HG03280 (cell line): ENCODE data around the gene CAPZB.
"Not testable (repeated sequence)": the region's sequence is repeated elsewhere in the genome, so short reads cannot be mapped to it uniquely, and the experiment has no call there.

Experiments
- ATAC-seq: cut with Tn5 transposase; IDR thresholded peaks from one replicate; pipeline ENCODE4 v1.9.1; 2021; ENCODE audit warnings: mild to moderate bottlenecking, moderate library complexity; ENCODE audit not compliant: unreplicated experiment

Gene CAPZB

DNA sequence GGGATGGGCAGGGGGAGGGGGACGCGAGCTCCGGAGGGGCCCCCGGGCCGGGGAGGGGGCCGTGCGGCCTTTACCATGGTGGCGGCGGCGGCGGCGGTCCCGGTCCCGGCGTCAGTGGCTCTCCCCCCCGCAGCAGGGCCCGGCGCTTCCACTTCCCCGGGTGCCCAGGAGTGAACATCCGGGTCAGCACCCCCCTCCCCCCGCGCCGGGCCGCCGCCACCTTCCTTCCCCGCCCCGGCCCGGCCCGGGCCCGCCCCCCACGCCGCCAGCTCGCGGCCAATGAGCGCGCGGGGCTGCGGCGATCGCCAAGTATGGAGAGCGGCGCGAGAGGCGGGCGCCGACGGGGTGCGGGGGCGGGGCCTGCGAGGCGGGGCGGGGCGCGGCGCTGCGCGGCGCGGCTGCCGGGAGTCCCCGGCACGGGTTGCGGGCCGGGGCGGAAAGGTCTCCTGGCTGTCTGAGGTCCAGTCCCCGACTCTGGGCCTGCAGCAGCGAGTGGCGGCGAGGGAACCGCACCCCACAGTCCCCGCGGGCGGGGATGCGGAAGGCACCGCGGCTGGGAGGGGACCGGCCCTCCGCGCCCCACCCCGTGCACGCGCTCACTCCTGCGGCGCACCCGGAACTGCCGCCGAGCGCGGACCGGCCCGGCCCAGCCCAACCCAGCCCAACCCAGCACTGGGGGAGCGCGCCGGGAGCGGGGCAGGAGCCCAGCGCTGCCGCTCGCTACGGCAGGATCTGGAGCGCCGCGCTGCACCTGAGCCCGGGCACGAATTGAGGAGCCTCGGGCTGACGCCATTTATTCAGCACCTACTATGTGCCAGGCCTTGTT lies at the start of gene CAPZB:
CAPZB (minus strand) TSS at position 178 of the 826 bp plus-strand sequence; CDS start at position 77, 101 bp downstream.
- peak; percentile 82 for ATAC-seq

DNA sequence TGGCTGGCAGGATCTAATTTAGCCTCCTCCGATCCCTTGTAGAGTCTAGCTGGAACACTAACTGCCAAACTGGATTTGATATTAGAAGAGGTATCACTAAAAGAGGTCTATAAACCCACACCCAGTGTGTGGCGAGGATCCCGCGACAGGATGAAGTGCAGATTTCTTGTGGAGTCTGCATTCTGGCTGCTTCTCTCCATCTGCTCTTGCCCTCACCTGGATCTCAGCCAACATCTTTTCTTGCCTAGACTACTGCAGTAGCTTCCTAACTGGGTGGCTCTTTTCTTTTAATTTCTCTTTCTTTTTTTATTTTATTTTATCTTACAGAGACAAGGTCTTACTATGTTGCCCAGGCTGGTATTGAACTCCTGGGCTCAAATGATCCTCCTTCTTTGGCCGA lies 48.9 kb upstream of the CAPZB start:
- no peak for ATAC-seq

- ATAC-seq = no peak
Observed at GRCh38 chr1:19533626-19534025, 48.3 kb upstream of the CAPZB start.

DNA sequence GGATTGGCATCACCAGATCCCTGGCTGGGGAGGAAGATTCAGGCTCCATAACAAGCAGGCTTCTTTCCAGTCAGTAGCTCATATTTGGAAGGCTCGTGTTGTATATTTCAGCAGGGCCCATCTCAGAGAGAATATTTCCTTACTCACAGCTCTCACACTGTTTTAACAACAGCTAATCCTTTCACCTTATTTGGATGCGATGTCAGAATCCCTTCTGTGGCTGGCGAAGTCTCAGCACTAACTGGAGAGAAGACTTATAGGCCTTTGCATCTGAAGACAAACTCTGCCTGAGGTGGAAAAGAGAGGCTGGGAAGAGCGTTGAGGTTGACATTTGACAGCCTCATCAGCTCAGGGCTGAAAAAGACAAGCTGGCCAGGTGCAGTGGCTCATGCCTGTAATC lies 47.2 kb upstream of the CAPZB start:
- ATAC-seq = no peak

- no peak for ATAC-seq
Observed at GRCh38 chr1:19529664-19530063, 44.3 kb upstream of the CAPZB start.

- no peak for ATAC-seq
Observed at GRCh38 chr1:19528438-19528837, 43.1 kb upstream of the CAPZB start.

DNA sequence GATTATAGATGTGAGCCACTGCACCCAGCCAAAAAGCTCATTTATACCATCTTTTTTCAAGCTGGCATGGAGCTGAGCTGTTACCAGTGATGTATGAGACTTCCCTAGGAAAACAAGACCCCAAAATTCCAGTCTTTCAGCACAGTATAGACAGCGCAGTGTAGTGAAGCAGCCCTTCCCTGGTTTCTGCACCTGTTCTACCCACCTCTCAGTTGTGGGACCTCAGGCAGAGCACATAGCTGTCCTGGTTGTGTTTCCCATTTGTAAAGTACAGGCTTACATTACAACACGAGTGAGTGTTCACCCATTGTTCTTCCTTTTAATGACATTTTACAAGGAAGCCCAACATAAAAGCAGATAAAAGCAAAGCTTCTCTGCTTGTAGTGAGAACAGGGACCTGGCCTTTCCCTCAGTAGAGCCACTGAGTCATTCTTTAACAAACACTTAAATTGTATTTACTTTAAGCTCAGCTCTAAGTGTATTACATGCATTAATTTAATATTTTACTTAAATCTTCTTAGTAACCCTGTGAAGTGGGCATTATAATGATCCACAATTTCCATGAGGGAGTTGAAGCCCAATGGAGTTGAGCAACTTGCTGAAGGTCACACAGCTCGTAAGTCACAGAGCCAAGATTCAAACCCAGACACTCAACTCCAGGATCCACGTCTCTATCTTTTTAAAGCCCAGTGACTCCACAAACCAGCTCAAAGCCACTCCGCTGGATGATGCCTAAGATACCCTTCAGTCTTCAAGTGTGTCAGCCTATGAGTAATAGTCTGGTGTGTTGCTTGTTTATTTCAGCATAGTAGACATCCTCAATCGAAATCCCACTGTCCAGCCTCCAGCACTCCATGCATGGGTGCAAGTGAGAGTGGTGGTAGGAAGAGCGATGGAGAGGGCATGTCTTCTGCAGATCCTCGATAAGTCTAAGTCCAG lies 40.5 kb upstream of the CAPZB start:
- ATAC-seq = no peak

DNA sequence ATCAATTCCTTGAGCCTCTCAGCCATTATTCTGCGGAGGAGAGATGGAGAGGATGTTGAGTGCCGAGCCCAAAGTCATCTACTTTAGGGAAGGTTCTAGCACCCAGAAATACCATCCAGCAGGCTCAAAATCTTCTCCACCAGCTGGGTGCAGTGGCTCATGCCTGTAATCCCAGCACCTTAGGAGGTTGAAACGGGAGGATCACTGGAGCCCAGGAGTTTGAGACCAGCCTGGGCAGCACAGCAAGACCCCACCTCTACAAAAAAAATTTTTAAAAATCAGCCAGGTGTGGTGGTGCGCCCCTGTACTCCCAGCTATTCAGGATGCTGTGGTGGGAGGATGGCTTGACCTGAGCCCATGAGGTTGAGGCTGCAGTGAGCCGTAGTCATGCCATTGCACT lies 39.5 kb upstream of the CAPZB start:
- ATAC-seq = no peak

- ATAC-seq = not testable (repeated sequence)
Observed at GRCh38 chr1:19522570-19522969, 37.2 kb upstream of the CAPZB start.

DNA sequence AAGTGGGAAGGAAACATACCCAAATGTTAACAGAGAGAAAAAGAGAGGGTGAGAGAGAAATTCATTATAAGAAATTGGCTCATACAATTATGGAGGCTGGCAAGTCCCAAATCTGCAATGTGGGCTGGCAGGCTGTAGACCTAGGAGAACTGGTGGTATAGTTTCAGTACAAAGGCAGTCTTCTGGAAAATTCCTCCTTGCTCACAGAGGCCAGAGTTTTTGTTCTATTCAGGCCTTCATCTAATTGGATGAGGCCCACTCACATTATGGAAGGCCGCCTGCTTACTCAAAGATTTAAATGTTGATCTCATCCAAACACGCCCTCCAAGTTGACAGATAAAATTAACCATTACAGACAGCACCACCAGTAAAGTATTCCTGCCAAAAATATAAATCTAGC lies 36.1 kb upstream of the CAPZB start:
- ATAC-seq = no peak

DNA sequence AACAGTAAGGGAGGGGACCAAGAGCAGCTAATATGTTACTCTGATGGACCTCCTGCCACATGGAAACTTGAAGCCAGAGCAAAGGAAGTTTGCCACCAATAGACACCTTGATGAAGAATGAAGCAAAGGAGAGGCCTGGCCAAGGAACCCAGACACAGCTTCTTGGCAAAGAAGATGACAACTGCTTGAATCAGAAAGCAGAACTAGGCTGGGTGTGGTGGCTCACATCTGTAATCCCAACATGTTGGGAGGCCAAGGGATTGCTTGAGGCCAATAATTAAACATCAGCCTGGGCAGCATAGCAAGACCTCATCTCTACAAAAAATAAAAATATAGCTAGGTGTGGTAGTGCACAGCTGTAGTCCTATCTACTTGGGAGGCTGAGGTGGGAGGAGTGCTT lies 31.7 kb upstream of the CAPZB start:
- ATAC-seq = no peak

DNA sequence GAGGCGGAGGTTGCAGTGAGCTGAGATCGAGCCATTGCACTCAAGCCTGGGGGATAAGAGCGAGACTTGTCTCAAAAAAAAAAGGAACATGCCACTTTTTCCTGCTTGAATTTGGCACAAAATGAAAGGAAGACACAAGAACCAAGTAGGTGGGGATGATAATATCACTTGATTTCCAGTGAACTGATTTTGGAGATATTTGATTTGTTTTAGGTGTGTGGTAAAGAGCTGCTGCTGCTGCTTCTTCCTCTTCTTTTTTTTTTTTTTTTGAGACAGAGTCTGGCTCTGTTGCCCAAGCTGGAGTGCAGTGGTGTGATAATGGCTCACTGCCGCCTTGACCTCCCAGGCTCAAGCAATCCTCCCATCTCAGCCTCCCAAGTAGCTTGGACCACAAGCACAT lies 29.9 kb upstream of the CAPZB start:
- ATAC-seq = no peak

DNA sequence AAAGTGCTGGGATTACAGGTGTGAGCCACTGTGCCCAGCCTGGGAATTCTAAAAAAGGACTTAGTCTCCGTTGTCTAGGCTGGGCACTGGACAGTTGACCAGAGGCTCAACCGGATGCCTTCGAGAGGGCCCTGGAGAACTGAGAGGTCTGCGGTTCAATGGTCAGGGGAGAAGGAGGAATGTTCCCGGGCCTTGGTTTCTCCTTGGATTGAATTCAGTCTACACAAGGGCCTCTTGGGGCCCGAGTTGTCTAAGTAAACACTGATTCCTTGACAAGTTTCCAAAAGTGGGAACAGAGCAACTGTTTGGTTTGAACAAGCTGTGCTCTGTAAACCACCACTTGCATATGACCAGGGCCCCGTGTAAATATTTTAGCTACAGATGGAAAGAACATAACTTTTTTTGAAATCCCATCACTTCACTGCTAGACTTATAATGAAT lies 29.1 kb upstream of the CAPZB start:
- ATAC-seq = no peak

- no peak for ATAC-seq
Observed at GRCh38 chr1:19512545-19512944, 27.2 kb upstream of the CAPZB start.

DNA sequence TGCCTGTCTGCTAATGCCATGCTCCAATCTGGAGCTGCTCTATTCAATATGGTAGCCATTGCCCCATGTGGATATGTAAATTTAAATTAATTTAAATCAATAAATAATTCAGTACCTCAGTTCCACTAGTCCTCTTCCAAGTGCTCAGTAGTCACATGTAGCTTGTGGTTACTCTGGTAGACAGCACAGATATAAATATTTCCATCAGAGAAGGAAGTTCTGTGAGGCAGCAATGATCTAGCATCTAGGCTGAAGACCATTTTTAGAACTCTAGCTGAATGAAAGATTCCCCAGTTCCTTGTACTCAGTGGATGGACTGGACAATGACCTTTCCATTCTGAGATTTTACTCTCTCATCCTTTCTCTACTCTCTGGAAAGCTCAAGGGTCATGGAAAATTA lies 25.8 kb upstream of the CAPZB start:
- no peak for ATAC-seq

DNA sequence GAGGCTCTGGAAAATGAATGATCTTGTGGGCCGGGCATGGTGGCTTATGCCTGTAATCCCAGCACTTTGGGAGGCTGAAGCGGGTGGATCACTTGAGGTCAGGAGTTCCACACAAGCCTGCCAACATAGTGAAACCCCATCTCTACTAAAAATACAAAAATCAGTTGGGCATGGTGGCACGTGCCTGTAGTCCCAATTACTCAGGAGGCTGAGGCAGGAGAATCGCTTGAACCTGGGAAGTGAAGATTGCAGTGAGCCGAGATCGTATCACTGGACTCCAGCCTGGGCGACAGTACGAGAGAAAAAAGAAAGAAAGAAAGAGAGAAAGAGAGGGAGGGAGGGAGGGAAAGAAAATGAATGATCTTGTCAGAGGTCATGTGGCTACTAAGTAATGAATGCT lies 24.3 kb upstream of the CAPZB start:
- not testable (repeated sequence) for ATAC-seq

- ATAC-seq = no peak
Observed at GRCh38 chr1:19507516-19507915, 22.2 kb upstream of the CAPZB start.

- no peak for ATAC-seq
Observed at GRCh38 chr1:19505693-19506457, 20.5 kb upstream of the CAPZB start.

DNA sequence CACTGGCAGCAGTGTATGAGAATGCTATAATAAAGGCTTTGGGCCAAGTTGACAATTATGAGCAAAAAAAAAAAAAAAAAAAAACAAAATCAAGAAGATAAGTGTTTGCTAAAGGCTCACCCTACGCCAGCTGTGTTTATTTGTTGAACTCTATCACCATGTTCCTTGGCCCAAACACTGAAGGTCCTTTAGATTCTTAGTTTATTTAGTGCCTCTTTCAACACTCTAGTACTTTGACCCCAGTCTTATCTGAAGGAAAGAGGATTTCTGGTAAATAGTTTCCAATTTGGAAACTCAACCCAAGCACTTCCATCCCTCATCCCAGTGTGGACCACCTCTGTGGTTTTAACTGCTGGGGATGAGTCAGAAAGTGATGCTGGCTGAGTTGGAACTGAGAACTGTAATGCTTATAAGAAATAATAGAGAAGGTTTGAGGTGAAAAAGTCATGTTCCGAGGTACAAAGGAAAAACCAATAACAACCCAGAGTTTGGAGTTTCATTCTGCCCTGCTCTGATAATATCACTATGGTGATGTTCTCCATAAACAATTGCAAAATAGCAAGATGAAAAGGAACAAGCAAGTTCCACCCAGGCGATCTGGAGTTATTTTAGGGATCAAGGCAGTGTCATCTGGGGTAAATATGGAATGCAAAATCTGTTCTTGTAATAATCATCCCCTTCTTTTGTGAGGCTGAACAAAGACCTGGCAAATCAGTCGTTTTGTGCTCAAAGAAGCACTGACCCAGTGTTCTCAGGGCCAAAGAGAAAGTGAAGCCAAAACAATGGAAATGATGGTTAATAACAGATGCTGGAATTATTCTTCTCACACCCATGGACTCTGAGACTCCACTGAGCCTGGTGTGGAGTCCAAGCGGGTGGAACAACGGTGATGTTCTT lies 19.7 kb upstream of the CAPZB start:
- ATAC-seq = no peak

DNA sequence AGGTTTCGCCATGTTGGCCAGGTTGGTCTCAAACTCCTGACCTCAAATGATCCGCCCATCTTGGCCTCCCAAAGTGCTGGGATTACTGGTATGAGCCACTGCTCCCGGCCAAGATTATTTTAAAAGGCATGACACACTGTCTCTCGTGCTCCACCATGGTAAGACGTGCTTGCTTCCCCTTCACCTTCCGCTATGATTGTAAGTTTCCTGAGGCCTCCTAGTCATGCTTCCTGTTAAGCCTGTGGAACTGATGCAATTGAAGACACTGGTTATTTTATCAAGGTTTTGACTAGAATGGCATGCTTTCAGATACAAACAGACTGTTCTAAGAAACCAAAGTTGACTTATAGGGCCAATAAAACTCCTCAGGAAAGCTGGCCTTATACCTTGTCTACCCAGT lies 16.9 kb upstream of the CAPZB start:
- not testable (repeated sequence) for ATAC-seq
